ENCODE measurements around the gene NDUFS6. TPM values are rescaled to one million over a fixed set of nuclear protein-coding genes. Genes with fewer than 3 reads are reported as not detected.
"Not testable (repeated sequence)": the region's sequence is repeated elsewhere in the genome, so short reads cannot be mapped to it uniquely, and the experiment has no call there.

The NDUFS6 gene
- total and polyA plus RNA-seq, 5 experiments from 2014 or later, result 12.6 to 75.8 (median 69.3) TPM

DNA sequence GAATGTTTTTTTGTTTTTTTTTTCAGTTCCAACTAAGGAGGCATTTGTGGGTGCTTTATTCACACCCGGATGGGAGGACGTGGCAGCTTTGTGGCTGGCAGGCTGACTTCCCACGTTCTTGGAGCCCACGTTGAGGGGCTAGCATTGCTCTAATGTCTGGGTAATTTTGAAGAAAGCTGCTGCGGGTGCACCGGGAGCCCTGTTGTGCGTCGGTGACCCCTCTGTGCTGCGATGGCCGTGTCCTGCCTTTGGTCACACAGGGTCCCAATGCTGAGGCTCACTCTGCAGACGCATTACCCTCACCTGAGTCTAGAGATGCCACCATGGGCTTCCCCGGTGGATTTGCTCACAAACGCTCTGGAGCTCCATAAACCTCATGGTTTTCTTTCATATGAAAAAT is 34.2 kb downstream of the NDUFS6 start:
- Mint-ChIP-seq H3K4me3 (no peak overlapping the region), H3K27ac (no peak overlapping the region), H3K4me1 (peaks cover 0 to 2% (median 0%) of the 10 kb centered on the region in 4 donors), H3K36me3 (peaks cover 0 to 2% (median 0%) of the 10 kb centered on the region in 3 donors), H3K9me3 (no peaks in the 10 kb centered on the region), H3K27me3 (peaks cover 7 to 42% (median 20%) of the 10 kb centered on the region in 5 donors)
- ATAC-seq (no peak), DNase-seq (no peak)
- POLR2A ChIA-PET, result no interaction called here

- H3K27me3 Mint-ChIP-seq, result peaks cover 8 to 44% (median 23%) of the 10 kb centered on the region in 5 donors
- DNase-seq (peak in 1 of 10 donors; percentile 36), ATAC-seq (no peak)
- POLR2A ChIA-PET, result no interaction called here
- no peaks in the 10 kb centered on the region for H3K9me3 Mint-ChIP-seq
- no peak overlapping the region for H3K27ac Mint-ChIP-seq
- no peaks in the 10 kb centered on the region for H3K4me1 Mint-ChIP-seq
- no peaks in the 10 kb centered on the region for H3K36me3 Mint-ChIP-seq
- no peak overlapping the region for H3K4me3 Mint-ChIP-seq
Measured at GRCh38 chr5:1836176-1836890, 35.1 kb downstream of the NDUFS6 start.

DNA sequence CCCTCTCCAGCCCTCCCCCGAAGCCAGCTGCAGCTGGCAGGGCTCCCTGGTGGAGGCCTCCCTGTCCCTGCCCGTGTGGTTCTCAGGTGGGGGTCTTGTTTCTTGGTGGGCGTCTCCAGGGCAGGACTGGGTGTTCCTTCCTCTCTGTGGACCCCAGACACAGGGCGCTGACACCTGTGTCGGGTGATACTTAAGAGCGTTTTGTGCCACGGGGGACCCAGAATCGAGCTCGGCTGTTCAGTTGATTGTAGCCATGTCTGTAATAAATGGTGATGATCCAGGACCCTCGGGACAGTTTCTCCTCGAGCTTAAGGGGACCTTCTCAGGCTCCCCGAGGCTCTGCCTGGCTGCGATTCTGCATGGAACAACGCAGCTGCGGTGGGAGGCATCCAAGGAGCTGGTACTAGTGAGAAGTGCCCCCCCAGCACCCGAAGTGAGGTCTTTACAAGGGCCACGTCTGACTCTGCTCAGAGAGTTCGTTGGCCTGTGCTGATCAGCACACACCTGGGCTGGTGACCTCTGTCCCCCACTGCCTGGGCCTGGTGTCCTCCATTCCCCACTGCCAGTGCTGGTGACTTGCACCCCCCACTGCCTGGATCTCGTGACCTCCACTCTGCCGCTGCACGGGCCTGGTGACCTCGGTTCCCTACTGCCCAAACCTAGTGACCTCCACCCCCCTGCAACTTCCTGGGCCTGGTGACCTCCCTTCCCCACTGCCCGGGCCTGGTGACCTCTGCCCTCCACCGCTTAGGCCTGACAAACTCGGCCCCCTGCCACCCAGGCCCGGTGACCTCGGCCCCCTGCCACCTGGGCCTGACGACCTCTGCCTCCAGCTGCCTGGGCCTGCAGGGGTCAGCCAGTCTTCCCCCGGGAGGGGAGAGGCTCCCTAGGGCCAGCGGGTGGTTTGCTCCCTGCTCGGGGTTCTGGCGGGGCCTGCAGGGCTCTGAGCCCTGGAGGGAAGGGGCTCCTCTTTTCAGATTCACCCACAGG is 36.0 kb downstream of the NDUFS6 start:
- Mint-ChIP-seq H3K27ac (no peak overlapping the region), H3K4me3 (no peak overlapping the region), H3K9me3 (no peaks in the 10 kb centered on the region), H3K27me3 (peaks cover 13 to 44% (median 24%) of the 10 kb centered on the region in 5 donors), H3K4me1 (no peaks in the 10 kb centered on the region), H3K36me3 (no peaks in the 10 kb centered on the region)
- DNase-seq (peak in 1 of 10 donors; percentile 47), ATAC-seq (no peak)
- POLR2A ChIA-PET, result no interaction called here

GRCh38 chr5:1838013-1838412 is 36.8 kb downstream of the NDUFS6 start:
- Mint-ChIP-seq H3K36me3 (no peaks in the 10 kb centered on the region), H3K27ac (no peak overlapping the region), H3K4me3 (no peak overlapping the region), H3K4me1 (no peaks in the 10 kb centered on the region), H3K9me3 (no peaks in the 10 kb centered on the region), H3K27me3 (peaks cover 13 to 45% (median 27%) of the 10 kb centered on the region in 5 donors)
- ATAC-seq, result no peak
- POLR2A ChIA-PET, result interaction anchor here (0.8 kb wide), 1 partner anchor 23 kb away, joined by 3 read pairs; no protein-coding TSS in a partner anchor
- DNase-seq, result no peak

GRCh38 chr5:1840071-1840547 is 38.9 kb downstream of the NDUFS6 start:
- peak in 1 of 10 donors; percentile 53 for DNase-seq
- no peak overlapping the region for H3K27ac Mint-ChIP-seq
- H3K4me1 Mint-ChIP-seq, result no peaks in the 10 kb centered on the region
- POLR2A ChIA-PET, result no interaction called here
- H3K4me3 Mint-ChIP-seq, result no peak overlapping the region
- H3K27me3 Mint-ChIP-seq, result peaks cover 13 to 48% (median 26%) of the 10 kb centered on the region in 5 donors
- no peak for ATAC-seq
- no peaks in the 10 kb centered on the region for H3K9me3 Mint-ChIP-seq
- no peaks in the 10 kb centered on the region for H3K36me3 Mint-ChIP-seq

DNA sequence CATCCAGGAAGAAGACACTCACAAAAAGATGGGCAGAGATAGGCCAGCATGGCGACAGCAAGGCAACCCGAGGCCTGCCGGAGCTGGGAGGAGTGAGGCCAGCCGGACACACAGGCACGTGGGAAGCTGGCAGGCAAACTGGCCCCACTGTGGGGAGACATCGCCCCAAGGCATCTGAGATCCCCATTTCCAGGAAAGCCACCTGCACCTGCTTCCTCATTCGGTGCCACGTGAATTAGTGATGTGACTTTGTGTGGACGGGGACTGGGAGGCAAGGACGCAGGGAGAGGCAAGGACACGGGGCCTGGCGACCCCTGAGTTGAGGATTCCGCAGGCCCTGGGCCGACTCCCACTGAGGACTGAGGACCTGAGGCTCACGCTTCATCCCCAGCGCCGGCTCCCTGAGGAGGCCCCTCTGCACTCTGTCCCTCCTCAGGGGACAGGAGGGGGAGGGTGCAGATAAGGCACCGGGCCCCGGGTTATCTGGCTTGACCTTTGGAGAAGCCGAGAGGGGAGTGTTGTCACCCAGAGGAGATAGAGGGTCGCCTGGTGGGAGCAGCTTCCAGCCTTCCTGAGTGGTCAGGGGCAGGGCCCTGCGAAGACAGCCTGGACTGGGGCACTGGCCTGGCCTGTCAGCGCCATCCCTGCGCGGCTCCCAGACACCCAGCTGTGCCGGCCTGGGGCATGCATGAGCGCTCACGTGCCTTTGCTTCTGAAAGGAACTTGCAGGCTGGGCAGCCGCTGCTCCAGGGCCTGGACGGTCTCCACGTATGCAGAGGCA is 39.7 kb downstream of the NDUFS6 start:
- Mint-ChIP-seq H3K27ac (no peak overlapping the region), H3K36me3 (no peaks in the 10 kb centered on the region), H3K27me3 (peaks cover 13 to 48% (median 25%) of the 10 kb centered on the region in 5 donors), H3K4me3 (no peak overlapping the region), H3K9me3 (no peaks in the 10 kb centered on the region), H3K4me1 (no peaks in the 10 kb centered on the region)
- DNase-seq (peak in 1 of 10 donors; percentile 46), ATAC-seq (no peak)
- POLR2A ChIA-PET, result no interaction called here

DNA sequence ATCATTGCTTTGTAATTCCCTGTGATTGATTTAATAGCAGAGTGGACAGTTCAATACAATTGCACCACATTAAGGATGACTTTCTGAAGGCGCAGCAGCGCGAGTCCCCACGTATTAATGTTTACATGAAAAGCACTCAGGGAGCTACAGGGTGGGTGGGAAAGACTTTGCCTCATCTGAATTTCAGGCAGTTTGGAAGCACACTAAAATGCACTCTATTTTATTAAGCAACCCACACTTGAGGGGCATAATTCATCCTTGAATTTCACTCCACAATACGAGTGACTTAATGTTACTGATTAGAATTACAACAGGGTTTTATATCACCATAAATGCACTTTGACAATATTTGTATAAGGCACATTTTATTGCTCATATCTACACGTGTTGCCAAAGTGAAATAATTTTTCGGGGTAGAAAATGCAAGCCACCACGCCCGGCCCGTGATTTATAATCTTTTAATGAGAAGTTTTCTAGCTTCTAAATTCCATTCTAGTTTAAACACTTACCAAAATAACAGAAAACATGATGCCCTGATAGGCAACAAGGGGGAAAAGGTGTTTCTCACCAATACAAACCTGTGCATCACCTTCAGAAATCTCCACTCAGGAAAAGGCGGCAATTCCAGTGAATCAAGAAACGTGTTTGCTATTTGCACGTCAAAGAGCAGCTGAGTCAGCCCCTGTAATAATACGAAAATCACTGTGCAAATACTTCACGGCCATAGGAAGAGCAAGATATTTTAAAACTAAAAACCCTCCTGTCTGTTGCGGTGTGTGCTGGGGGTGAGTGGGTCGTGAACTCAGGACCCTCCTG is 41.0 kb downstream of the NDUFS6 start:
- DNase-seq (no peak), ATAC-seq (no peak)
- Mint-ChIP-seq H3K27me3 (peaks cover 13 to 48% (median 25%) of the 10 kb centered on the region in 5 donors), H3K4me1 (no peaks in the 10 kb centered on the region), H3K4me3 (no peak overlapping the region), H3K9me3 (no peaks in the 10 kb centered on the region), H3K27ac (no peak overlapping the region), H3K36me3 (no peaks in the 10 kb centered on the region)
- POLR2A ChIA-PET, result no interaction called here

- H3K9me3 Mint-ChIP-seq, H3K36me3 Mint-ChIP-seq, ATAC-seq, H3K4me3 Mint-ChIP-seq, POLR2A ChIA-PET, H3K27ac Mint-ChIP-seq, H3K4me1 Mint-ChIP-seq: not testable (repeated sequence)
- DNase-seq, result peak in 1 of 10 donors; percentile 8
- peaks cover 18 to 49% (median 27%) of the 10 kb centered on the region in 5 donors for H3K27me3 Mint-ChIP-seq
Measured at GRCh38 chr5:1843761-1844160, 42.6 kb downstream of the NDUFS6 start.

DNA sequence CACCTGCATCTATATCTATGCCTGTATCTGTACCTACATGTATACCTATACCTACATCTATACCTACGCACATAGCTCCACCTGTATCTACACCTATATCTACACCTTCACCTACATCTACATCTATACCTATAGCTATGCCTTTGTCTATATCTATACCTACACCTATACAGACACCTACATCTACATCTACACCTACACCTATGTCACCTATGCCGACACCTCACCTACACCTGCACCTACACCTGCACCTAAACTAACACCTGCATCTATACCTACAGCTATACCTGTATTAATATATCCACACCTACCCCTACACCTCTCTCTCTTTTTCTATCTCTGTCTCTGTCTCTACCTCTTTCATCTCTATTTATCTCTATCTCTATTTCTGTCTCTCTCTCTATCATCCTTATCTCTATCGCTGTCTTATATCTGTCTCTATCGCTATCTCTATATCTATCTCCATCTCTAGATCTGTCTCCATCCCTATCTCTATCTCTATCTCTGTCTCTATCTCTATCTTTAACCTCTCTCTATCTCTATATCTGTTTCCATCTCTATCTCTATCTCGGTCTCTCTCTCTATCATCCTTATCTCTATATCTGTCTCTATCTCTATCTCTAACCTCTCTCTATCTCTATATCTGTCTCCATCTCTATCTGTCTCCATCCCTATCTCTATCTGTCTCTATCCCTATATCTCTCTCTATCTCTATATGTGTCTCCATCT is 43.7 kb downstream of the NDUFS6 start:
- no peak overlapping the region for H3K27ac Mint-ChIP-seq
- DNase-seq, result no peak
- POLR2A ChIA-PET, result no interaction called here
- H3K9me3 Mint-ChIP-seq, result no peaks in the 10 kb centered on the region
- no peak for ATAC-seq
- no peaks in the 10 kb centered on the region for H3K36me3 Mint-ChIP-seq
- peaks cover 0 to 2% (median 0%) of the 10 kb centered on the region in 4 donors for H3K4me1 Mint-ChIP-seq
- H3K4me3 Mint-ChIP-seq, result no peak overlapping the region
- peaks cover 16 to 48% (median 23%) of the 10 kb centered on the region in 5 donors for H3K27me3 Mint-ChIP-seq

DNA sequence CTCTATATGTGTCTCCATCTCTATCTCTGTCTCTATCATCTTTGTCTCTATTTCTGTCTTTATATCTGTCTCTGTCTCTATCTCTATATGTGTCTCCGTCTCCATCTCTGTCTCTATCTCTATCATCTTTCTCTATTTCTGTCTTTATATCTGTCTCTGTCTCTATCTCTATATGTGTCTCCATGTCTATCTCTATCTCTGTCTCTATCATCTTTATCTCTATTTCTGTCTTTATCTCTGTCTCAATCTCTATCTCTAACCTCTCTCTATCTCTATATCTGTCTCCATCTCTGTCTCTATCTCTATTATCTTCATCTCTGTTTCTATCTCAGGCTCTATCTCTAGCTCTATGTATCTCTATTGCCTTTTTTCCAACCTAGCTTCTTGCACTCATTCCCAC is 44.5 kb downstream of the NDUFS6 start:
- Mint-ChIP-seq H3K36me3 (no peaks in the 10 kb centered on the region), H3K27ac (no peak overlapping the region), H3K4me1 (peaks cover 0 to 2% (median 0%) of the 10 kb centered on the region in 4 donors)

DNA sequence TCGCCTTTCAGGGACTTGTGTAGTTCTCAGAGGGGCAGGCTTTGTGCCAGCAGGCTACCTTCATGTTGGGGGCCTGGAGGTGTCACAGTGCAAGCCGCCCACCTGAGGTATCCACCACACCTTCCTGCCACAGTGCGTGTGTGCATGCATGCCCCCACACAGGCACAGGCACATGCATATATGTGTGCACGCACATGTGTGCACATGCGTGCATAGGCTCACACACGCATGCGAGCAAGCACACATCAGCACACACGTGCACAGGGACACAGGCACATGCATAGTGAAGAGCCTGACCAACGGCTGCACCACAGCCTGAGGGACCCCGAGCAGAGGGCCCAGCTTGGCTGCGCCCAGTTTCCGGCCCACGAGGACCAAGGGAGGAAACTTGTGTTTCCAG is 45.4 kb downstream of the NDUFS6 start:
- no peak overlapping the region for H3K4me3 Mint-ChIP-seq
- DNase-seq (no peak), ATAC-seq (no peak)
- POLR2A ChIA-PET, result no interaction called here
- peaks cover 17 to 50% (median 19%) of the 10 kb centered on the region in 5 donors for H3K27me3 Mint-ChIP-seq
- no peak overlapping the region for H3K27ac Mint-ChIP-seq
- no peaks in the 10 kb centered on the region for H3K9me3 Mint-ChIP-seq
- no peaks in the 10 kb centered on the region for H3K36me3 Mint-ChIP-seq
- H3K4me1 Mint-ChIP-seq, result peaks cover 0 to 2% (median 0%) of the 10 kb centered on the region in 4 donors

More for the DNA sequence above, 44.5 kb downstream of the NDUFS6 start:
- H3K4me3 Mint-ChIP-seq, result no peak overlapping the region
- DNase-seq, result no peak
- H3K27me3 Mint-ChIP-seq, result peaks cover 10 to 51% (median 19%) of the 10 kb centered on the region in 5 donors
- H3K9me3 Mint-ChIP-seq, result no peaks in the 10 kb centered on the region
- no peak for ATAC-seq
- POLR2A ChIA-PET, result no interaction called here
